ENCODE measurements around the gene SPATA31C2.
A peak's percentile ranks its signal among the peaks of the same experiment; 100 is the strongest.
"Not testable (repeated sequence)": the region's sequence is repeated elsewhere in the genome, so short reads cannot be mapped to it uniquely, and the experiment has no call there.

Gene SPATA31C2

DNA sequence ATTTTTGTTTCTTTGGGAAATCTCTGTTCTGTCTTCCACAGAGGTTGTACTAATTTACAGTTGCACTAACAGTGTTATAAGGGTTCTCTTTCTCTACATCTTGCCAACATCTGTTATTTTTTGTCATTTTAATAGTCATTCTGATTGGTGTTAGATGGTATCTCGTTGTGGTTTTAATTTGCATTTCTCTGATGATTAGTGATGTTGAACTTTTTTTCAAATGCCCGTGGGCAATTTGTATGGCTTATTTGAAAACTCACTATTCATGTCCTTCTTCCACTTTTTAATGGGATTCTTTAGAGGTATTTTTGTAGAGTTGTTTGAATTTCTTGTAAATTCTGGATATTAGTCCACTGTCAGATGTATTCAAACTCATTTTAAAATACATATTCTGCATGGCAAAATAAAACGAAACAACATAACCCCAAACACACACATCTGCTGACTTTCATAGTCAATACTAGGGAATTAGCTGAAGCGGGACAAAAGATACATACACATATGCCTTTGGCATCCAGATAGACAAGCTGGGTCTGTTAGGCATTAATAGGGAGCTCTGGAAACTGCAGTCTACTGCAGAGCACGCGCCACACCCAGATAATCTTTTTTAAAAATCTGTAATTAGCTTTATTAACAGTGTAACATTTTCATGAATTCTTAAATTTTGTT, 5.8 kb upstream of the SPATA31C2 start:
- Histone ChIP-seq H3K27me3 (ENCODE audit: insufficient read depth, low read depth) (no peaks in the 10 kb centered on the region), H3K4me1 (ENCODE audit: low read depth, poor library complexity, severe bottlenecking) (no peaks in the 10 kb centered on the region), H4K20me1 (ENCODE audit: insufficient read depth) (no peaks in the 10 kb centered on the region), H3K4me3 (IDR thresholded peaks at IDR 0.05; ENCODE audit: insufficient read depth, low read depth, low read length) (no peak overlapping the region), H2AFZ (ENCODE audit: low read depth) (no peak overlapping the region), H3K27ac (no peak overlapping the region), H3K79me2 (ENCODE audit: insufficient read depth, low read depth) (no peaks in the 10 kb centered on the region), H3K4me2 (no peak overlapping the region), H3K9ac (no peak overlapping the region), H3K36me3 (ENCODE audit: insufficient read depth) (no peaks in the 10 kb centered on the region)
- no peak for TF ChIP-seq CTCF (conservative IDR thresholded peaks at IDR 0.05; ENCODE audit: low read depth, low read length)

- TF ChIP-seq CTCF (conservative IDR thresholded peaks at IDR 0.05; ENCODE audit: low read depth, low read length) = no peak
- no peak overlapping the region for H3K9ac ChIP-seq
- no peak overlapping the region for H3K27ac ChIP-seq
- no peak overlapping the region for H2AFZ ChIP-seq (ENCODE audit: low read depth)
- H3K79me2 ChIP-seq (ENCODE audit: insufficient read depth, low read depth) = no peaks in the 10 kb centered on the region
- H3K4me2 ChIP-seq = no peak overlapping the region
- H4K20me1 ChIP-seq (ENCODE audit: insufficient read depth) = no peaks in the 10 kb centered on the region
- no peaks in the 10 kb centered on the region for H3K4me1 ChIP-seq (ENCODE audit: low read depth, poor library complexity, severe bottlenecking)
- no peaks in the 10 kb centered on the region for H3K36me3 ChIP-seq (ENCODE audit: insufficient read depth)
- no peak overlapping the region for H3K4me3 ChIP-seq (IDR thresholded peaks at IDR 0.05; ENCODE audit: insufficient read depth, low read depth, low read length)
- H3K27me3 ChIP-seq (ENCODE audit: insufficient read depth, low read depth) = no peaks in the 10 kb centered on the region
Observed at GRCh38 chr9:88143179-88143578, 4.9 kb upstream of the SPATA31C2 start.

- not testable (repeated sequence) for H3K4me2 ChIP-seq; H3K79me2 ChIP-seq (ENCODE audit: insufficient read depth, low read depth); H4K20me1 ChIP-seq (ENCODE audit: insufficient read depth); H3K36me3 ChIP-seq (ENCODE audit: insufficient read depth); H2AFZ ChIP-seq (ENCODE audit: low read depth); H3K27me3 ChIP-seq (ENCODE audit: insufficient read depth, low read depth); H3K4me3 ChIP-seq (IDR thresholded peaks at IDR 0.05; ENCODE audit: insufficient read depth, low read depth, low read length); H3K27ac ChIP-seq; H3K9ac ChIP-seq
- peaks cover 25% of the 10 kb centered on the region for H3K4me1 ChIP-seq (ENCODE audit: low read depth, poor library complexity, severe bottlenecking)
Observed at GRCh38 chr9:88133552-88133951, 4.7 kb downstream of the SPATA31C2 start.

- H4K20me1 ChIP-seq (ENCODE audit: insufficient read depth); H3K27me3 ChIP-seq (ENCODE audit: insufficient read depth, low read depth); H3K36me3 ChIP-seq (ENCODE audit: insufficient read depth); H3K4me3 ChIP-seq (IDR thresholded peaks at IDR 0.05; ENCODE audit: insufficient read depth, low read depth, low read length); H3K79me2 ChIP-seq (ENCODE audit: insufficient read depth, low read depth): not testable (repeated sequence)
- Histone ChIP-seq H3K27ac (peak overlapping the region; percentile 95), H3K9ac (peak overlapping the region; percentile 70; the same call in 1 of the 2 replicates), H2AFZ (ENCODE audit: low read depth) (peak overlapping the region; percentile 39; the same call in 1 of the 2 replicates), H3K4me2 (peak overlapping the region; percentile 61), H3K4me1 (ENCODE audit: low read depth, poor library complexity, severe bottlenecking) (peaks cover 25% of the 10 kb centered on the region)
Observed at GRCh38 chr9:88129556-88129955, 8.7 kb downstream of the SPATA31C2 start.

- H3K4me3 ChIP-seq (IDR thresholded peaks at IDR 0.05; ENCODE audit: insufficient read depth, low read depth, low read length); H3K27me3 ChIP-seq (ENCODE audit: insufficient read depth, low read depth); H3K36me3 ChIP-seq (ENCODE audit: insufficient read depth); H4K20me1 ChIP-seq (ENCODE audit: insufficient read depth); H3K79me2 ChIP-seq (ENCODE audit: insufficient read depth, low read depth); H3K4me2 ChIP-seq; H2AFZ ChIP-seq (ENCODE audit: low read depth); H3K27ac ChIP-seq; H3K9ac ChIP-seq: not testable (repeated sequence)
- peaks cover 25% of the 10 kb centered on the region for H3K4me1 ChIP-seq (ENCODE audit: low read depth, poor library complexity, severe bottlenecking)
Observed at GRCh38 chr9:88127700-88128300, 10.5 kb downstream of the SPATA31C2 start.

DNA sequence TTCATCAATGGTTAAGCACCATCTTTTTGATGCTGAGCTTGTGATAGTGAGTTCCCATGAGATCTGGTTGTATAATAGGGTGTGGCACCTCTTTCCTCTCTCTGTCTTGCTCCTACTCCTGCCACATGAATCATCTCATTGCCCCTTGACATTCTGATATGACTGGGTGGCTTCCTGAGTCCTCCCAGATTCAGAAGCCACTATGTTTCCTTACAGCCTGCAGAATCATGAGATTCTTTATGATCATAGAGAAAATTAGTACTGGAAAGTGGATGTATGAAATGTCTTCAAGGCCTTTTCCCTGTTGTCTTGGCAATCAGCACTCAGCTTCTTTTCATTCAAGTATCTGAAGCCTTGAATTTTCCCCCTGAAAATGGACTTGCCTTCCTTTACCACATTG, 14.9 kb downstream of the SPATA31C2 start:
- H3K4me3 ChIP-seq (IDR thresholded peaks at IDR 0.05; ENCODE audit: insufficient read depth, low read depth, low read length); H3K36me3 ChIP-seq (ENCODE audit: insufficient read depth); H3K79me2 ChIP-seq (ENCODE audit: insufficient read depth, low read depth); H3K9ac ChIP-seq; H4K20me1 ChIP-seq (ENCODE audit: insufficient read depth); H3K27me3 ChIP-seq (ENCODE audit: insufficient read depth, low read depth); H3K4me1 ChIP-seq (ENCODE audit: low read depth, poor library complexity, severe bottlenecking); H2AFZ ChIP-seq (ENCODE audit: low read depth); H3K27ac ChIP-seq; H3K4me2 ChIP-seq: not testable (repeated sequence)

- not testable (repeated sequence) for H3K4me1 ChIP-seq (ENCODE audit: low read depth, poor library complexity, severe bottlenecking); H3K27me3 ChIP-seq (ENCODE audit: insufficient read depth, low read depth); H3K36me3 ChIP-seq (ENCODE audit: insufficient read depth); H3K4me2 ChIP-seq; H2AFZ ChIP-seq (ENCODE audit: low read depth); H3K4me3 ChIP-seq (IDR thresholded peaks at IDR 0.05; ENCODE audit: insufficient read depth, low read depth, low read length); H3K79me2 ChIP-seq (ENCODE audit: insufficient read depth, low read depth); H4K20me1 ChIP-seq (ENCODE audit: insufficient read depth); H3K9ac ChIP-seq; H3K27ac ChIP-seq
Observed at GRCh38 chr9:88118121-88118520, 20.2 kb downstream of the SPATA31C2 start.

DNA sequence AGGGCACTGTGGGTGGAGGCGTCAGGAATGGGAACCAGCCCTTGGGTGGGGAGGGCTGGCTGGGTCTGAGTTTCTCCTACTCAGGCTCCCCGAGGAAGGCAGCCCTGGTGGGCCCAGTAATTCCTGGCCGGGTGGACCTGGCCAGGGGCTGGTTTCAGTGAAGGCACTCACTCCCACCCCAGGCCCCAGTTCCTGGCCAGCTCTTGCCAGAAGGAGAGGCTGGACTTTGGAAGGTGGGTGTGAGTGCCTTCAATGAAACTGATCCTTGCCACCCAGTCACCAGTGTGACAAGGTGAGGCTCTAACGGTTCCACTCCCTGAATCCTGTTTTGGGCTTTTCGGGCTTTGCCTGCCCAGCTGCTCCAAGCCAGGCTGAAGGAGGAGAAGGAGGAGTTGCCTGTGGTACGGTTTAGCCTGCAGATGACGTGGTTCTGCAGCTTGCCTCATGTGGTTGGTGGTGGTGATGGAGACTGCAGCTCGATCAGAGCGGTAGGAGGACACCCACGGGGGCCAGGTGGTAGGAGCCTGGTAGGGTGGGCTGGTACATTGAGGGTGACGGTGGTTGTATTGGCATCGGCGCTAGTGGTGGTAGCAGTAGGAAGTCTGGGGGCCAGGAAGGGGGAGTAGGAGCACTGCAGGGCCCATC, 23.2 kb downstream of the SPATA31C2 start:
- H3K27me3 ChIP-seq (ENCODE audit: insufficient read depth, low read depth); H3K79me2 ChIP-seq (ENCODE audit: insufficient read depth, low read depth); H3K9ac ChIP-seq; H2AFZ ChIP-seq (ENCODE audit: low read depth); H3K4me2 ChIP-seq; H4K20me1 ChIP-seq (ENCODE audit: insufficient read depth); H3K36me3 ChIP-seq (ENCODE audit: insufficient read depth); H3K4me3 ChIP-seq (IDR thresholded peaks at IDR 0.05; ENCODE audit: insufficient read depth, low read depth, low read length); H3K4me1 ChIP-seq (ENCODE audit: low read depth, poor library complexity, severe bottlenecking); H3K27ac ChIP-seq: not testable (repeated sequence)

All from KMS-11 (cell line).